Ishikawa (cell line): ENCODE data around the gene RASL12.

Experiments used
- CEBPB ChIP-seq: IDR thresholded peaks from 2 replicates; pipeline ENCODE4 v1.6.1; 2012
- CREB1 ChIP-seq: IDR thresholded peaks from 2 replicates; pipeline ENCODE4 v1.6.1; 2012; ENCODE audit warnings: low read depth
- EGR1 ChIP-seq: IDR thresholded peaks from 2 replicates; pipeline ENCODE4 v1.6.1; 2012
- EP300 ChIP-seq: IDR thresholded peaks from 2 replicates; pipeline ENCODE4 v1.6.1; 2012; ENCODE audit warnings: borderline replicate concordance
- FOXM1 ChIP-seq: IDR thresholded peaks from 2 replicates; pipeline ENCODE4 v1.6.1; 2012; ENCODE audit warnings: low read depth, borderline replicate concordance
- MAX ChIP-seq: IDR thresholded peaks from 2 replicates; pipeline ENCODE4 v1.6.1; 2012
- NFIC ChIP-seq: IDR thresholded peaks from 2 replicates; pipeline ENCODE4 v1.6.1; 2012
- RAD21 ChIP-seq: IDR thresholded peaks from 2 replicates; pipeline ENCODE4 v1.6.1; 2012; ENCODE audit warnings: low read depth
- REST ChIP-seq: IDR thresholded peaks from 2 replicates; pipeline ENCODE4 v1.6.1; 2012; ENCODE audit warnings: low read depth, mild to moderate bottlenecking
- TAF1 ChIP-seq: IDR thresholded peaks from 2 replicates; pipeline ENCODE4 v1.6.1; 2012; ENCODE audit warnings: low read depth, mild to moderate bottlenecking
- TCF12 ChIP-seq: IDR thresholded peaks from 2 replicates; pipeline ENCODE4 v1.6.1; 2012; ENCODE audit warnings: low read depth
- TEAD4 ChIP-seq: IDR thresholded peaks from 2 replicates; pipeline ENCODE4 v1.6.1; 2012
- USF1 ChIP-seq: IDR thresholded peaks from 2 replicates; pipeline ENCODE4 v1.6.1; 2012
- YY1 ChIP-seq: IDR thresholded peaks from 2 replicates; pipeline ENCODE4 v1.6.1; 2012; ENCODE audit warnings: low read depth
- ZBTB7A ChIP-seq: IDR thresholded peaks from 2 replicates; pipeline ENCODE4 v1.6.1; 2012; ENCODE audit warnings: low read depth

The RASL12 gene

GRCh38 chr15:65059369-65059750, 8.4 kb downstream of the RASL12 start:
- TF ChIP-seq USF1 (no peak), EP300 (no peak), MAX (no peak), RAD21 (no peak), TEAD4 (no peak), TAF1 (no peak), EGR1 (no peak), YY1 (no peak), FOXM1 (no peak), CREB1 (no peak), CEBPB (no peak), NFIC (no peak), ZBTB7A (no peak), TCF12 (no peak), REST (no peak)

- TF ChIP-seq YY1 = no peak
- no peak for TF ChIP-seq ZBTB7A
- TF ChIP-seq CREB1 = no peak
- TF ChIP-seq EP300 = no peak
- no peak for TF ChIP-seq CEBPB
- no peak for TF ChIP-seq USF1
- no peak for TF ChIP-seq NFIC
- no peak for TF ChIP-seq REST
Observed at GRCh38 chr15:65058394-65059368, 9.1 kb downstream of the RASL12 start.

GRCh38 chr15:65057549-65057940, 10.2 kb downstream of the RASL12 start:
- TF ChIP-seq REST (no peak), MAX (no peak), EGR1 (no peak), ZBTB7A (0 out of 2 replicates have a peak, but pooled peaks have one; percentile 2), USF1 (peak; percentile 66), FOXM1 (no peak), EP300 (no peak), RAD21 (no peak), CREB1 (no peak)

- TF ChIP-seq NFIC (no peak), YY1 (no peak), EGR1 (no peak), TAF1 (no peak), FOXM1 (no peak), ZBTB7A (peak; percentile 36; the same call in 1 of the 2 replicates), REST (no peak), MAX (peak; percentile 35; the same call in 1 of the 2 replicates), CREB1 (no peak), TEAD4 (no peak), RAD21 (no peak), CEBPB (no peak), USF1 (peak; percentile 37; the same call in 1 of the 2 replicates), EP300 (no peak), TCF12 (no peak)
Observed at GRCh38 chr15:65056868-65057548, 10.8 kb downstream of the RASL12 start.
